Endodermal cell (in vitro differentiated cells): ENCODE data around the gene JMJD1C. TPM values are rescaled to one million over a fixed set of nuclear protein-coding genes. Genes with fewer than 3 reads are reported as not detected.

Experiments
- DNase-seq: peaks from one replicate; pipeline ENCODE4 v3.0.0-alpha.2; 2017
- H3K27ac ChIP-seq: 2 replicates; pipeline ENCODE4 v1.5.1; 2013; ENCODE audit warnings: mild to moderate bottlenecking, low read depth, low read length, moderate library complexity
- H3K27me3 ChIP-seq: 2 replicates; pipeline ENCODE4 v1.6.1; 2013; ENCODE audit warnings: mild to moderate bottlenecking, low read length, moderate library complexity; ENCODE audit not compliant: insufficient read depth, control insufficient read depth, poor library complexity, severe bottlenecking
- H3K36me3 ChIP-seq: 2 replicates; pipeline ENCODE4 v1.7.0; 2013; ENCODE audit warnings: mild to moderate bottlenecking, low read length, moderate library complexity; ENCODE audit not compliant: control insufficient read depth, insufficient read depth
- H3K4me1 ChIP-seq: one replicate; pipeline ENCODE4 v1.7.0; 2013; ENCODE audit warnings: low read length; ENCODE audit not compliant: control insufficient read depth, insufficient read depth
- H3K4me3 ChIP-seq: 2 replicates; pipeline ENCODE4 v1.5.1; 2013; ENCODE audit warnings: mild to moderate bottlenecking, low read length, moderate library complexity
- H3K9ac ChIP-seq: 2 replicates; pipeline ENCODE4 v1.6.1; 2013; ENCODE audit warnings: mild to moderate bottlenecking, low read length, moderate library complexity; ENCODE audit not compliant: poor library complexity, severe bottlenecking; ENCODE audit errors: extremely low read depth
- H3K9me3 ChIP-seq: 2 replicates; pipeline ENCODE4 v1.6.1; 2013; ENCODE audit warnings: mild to moderate bottlenecking, low read length, moderate library complexity; ENCODE audit not compliant: control insufficient read depth
- H3K27ac Mint-ChIP-seq: 2 replicates; pipeline ENCODE4 v1.8.0; 2020; ENCODE audit warnings: mixed read lengths
- H3K27me3 Mint-ChIP-seq: 2 replicates; pipeline ENCODE4 v1.8.0; 2021; ENCODE audit warnings: mild to moderate bottlenecking, mixed read lengths; ENCODE audit not compliant: insufficient read depth
- H3K36me3 Mint-ChIP-seq: 2 replicates; pipeline ENCODE4 v1.8.0; 2020; ENCODE audit warnings: low read depth, mixed read lengths
- H3K4me1 Mint-ChIP-seq: 2 replicates; pipeline ENCODE4 v1.8.0; 2020; ENCODE audit warnings: mixed read lengths
- H3K4me3 Mint-ChIP-seq: 2 replicates; pipeline ENCODE4 v1.8.0; 2020; ENCODE audit warnings: mild to moderate bottlenecking, moderate library complexity, mixed read lengths
- H3K9me3 Mint-ChIP-seq: 2 replicates; pipeline ENCODE4 v1.8.0; 2020; ENCODE audit warnings: mild to moderate bottlenecking, mixed read lengths
- WGBS, 2 experiments: methylation state at CpG; one replicate each; pipeline versions ENCODE4 v1.1.5 to v1.1.7; 2013; ENCODE audit warnings: missing lambda C conversion rate in 2 of 2, mixed read lengths in 1 of 2; ENCODE audit not compliant: insufficient coverage in 1 of 2, insufficient read length in 1 of 2; 5-methylcytosine and 5-hydroxymethylcytosine counted together
- total RNA-seq, 2 donors: library from RNA; stranded (reverse); fragmentation: NEBNext Ultra II Directional in 1 of 2; extraction: Animal tissue kit (Norgen Biotek cat#: 25700) in 1 of 2; gene quantifications; 2 replicates in 1 of 2; 3 replicates in 1 of 2; pipeline ENCODE4 v1.2.1, GENCODE V29; 2021
- TF ChIP-seq, protein P1 (sequence below): fragments of 200-600 bp; sonication (generic); conservative IDR thresholded peaks from 2 replicates; pipeline ENCODE4 v1.5.0; 2021; ENCODE audit warnings: antibody characterized with exemption, mild to moderate bottlenecking

Gene JMJD1C
- total RNA-seq, 2 donors from 2014 or later = 91.3 to 114 TPM

DNA sequence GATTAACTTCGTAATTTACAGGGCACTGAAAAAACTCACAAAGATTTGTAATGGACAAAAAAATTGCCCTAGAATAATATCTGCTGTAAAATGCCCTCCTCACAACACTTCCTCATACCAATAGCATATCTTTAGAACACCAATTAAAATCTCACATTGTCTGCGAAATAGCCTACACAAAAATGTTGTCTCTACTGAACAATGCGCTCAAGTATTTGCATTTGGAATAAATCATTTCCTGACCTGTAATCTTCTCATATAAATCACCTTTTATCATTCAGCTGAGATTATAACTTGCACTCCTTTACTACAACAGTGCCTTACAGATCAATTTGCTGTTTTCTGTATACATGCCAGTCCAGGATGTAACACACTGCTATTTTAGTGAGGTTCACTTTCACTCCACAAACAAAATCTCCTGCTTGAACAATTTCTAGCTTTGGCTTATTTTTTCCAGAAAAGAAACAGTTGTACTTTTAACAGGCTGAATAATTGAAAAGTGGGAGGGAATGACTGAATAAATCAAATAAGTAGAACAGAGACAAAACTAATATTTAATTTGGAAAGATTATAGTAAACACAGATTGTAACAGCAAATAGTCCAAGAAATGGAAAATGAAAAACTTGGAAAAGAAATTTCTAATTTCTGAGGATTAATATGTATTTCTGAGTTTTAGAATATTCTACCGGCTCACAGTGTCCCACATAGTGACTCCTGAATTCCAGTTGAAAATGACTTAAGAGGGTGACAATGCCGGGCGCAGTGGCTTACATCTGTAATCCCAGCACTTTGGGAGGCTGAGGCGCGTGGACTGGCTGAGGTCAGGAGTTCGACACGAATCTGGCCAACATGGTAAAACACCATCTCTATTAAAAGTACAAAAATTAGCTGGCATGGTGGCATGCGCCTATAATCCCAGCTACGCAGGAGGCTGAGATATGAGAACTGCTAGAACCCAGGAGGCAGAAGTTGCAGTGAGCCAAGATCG is 30.6 kb downstream of the JMJD1C start:
- Histone ChIP-seq H3K9ac (no peak overlapping the region), H3K27me3 (no peaks in the 10 kb centered on the region), H3K36me3 (peaks cover 15% of the 10 kb centered on the region), H3K9me3 (no peaks in the 10 kb centered on the region), H3K27ac (no peak overlapping the region), H3K4me1 (peaks cover 16% of the 10 kb centered on the region), H3K4me3 (peak overlapping the region; percentile 10)
- Mint-ChIP-seq H3K27ac (peak overlapping the region; percentile 75), H3K27me3 (no peaks in the 10 kb centered on the region), H3K4me1 (peaks cover 32% of the 10 kb centered on the region), H3K36me3 (peaks cover 9% of the 10 kb centered on the region), H3K4me3 (no peak overlapping the region), H3K9me3 (no peaks in the 10 kb centered on the region)
- 93 to 94% methylated on average over 8 to 13 of the region's 13 CpGs for WGBS, 2 experiments
- TF ChIP-seq, protein P1, sequence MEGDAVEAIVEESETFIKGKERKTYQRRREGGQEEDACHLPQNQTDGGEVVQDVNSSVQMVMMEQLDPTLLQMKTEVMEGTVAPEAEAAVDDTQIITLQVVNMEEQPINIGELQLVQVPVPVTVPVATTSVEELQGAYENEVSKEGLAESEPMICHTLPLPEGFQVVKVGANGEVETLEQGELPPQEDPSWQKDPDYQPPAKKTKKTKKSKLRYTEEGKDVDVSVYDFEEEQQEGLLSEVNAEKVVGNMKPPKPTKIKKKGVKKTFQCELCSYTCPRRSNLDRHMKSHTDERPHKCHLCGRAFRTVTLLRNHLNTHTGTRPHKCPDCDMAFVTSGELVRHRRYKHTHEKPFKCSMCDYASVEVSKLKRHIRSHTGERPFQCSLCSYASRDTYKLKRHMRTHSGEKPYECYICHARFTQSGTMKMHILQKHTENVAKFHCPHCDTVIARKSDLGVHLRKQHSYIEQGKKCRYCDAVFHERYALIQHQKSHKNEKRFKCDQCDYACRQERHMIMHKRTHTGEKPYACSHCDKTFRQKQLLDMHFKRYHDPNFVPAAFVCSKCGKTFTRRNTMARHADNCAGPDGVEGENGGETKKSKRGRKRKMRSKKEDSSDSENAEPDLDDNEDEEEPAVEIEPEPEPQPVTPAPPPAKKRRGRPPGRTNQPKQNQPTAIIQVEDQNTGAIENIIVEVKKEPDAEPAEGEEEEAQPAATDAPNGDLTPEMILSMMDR = no peak
- no peak for DNase-seq

DNA sequence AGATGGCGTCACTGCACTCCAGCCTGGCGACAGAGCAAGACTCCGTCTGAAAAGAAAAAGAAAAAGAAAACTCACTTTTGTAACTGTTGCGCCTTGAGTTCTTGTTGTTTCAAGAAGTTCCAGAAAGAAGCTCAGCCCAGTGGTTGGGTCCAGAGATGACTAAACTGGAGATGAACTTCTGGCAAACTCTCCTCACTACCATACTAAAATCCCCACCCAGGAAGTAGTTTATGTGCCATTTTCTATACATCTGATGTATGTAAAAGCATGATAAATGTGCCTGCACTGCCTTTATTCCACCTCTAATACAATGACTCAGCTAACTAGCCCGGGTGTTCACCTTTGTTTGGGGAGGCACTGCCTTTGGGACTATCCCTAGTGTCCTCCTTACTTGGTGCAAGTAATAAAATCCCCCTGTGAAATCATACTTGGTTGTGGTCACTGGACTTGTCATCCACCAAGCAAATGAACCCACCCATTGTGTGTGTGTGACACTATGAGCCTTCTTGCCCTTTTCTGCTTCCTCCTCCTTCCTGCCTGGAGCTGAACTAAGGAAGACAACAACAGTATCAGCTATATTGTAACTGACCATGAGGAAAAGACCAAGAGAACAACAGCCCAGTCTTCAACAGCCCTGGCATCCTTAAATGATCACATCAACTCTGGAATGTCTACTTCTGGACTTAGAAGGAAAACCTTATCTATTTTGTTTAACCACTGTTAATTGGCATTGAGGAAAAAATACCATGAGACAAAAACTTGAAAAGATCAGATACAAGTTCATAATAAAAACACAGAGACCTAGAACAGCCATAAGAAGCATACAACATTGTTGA is 33.6 kb downstream of the JMJD1C start:
- H3K4me3 Mint-ChIP-seq = no peak overlapping the region
- Histone ChIP-seq H3K4me3 (no peak overlapping the region), H3K27me3 (no peaks in the 10 kb centered on the region), H3K9me3 (no peaks in the 10 kb centered on the region), H3K4me1 (peaks cover 17% of the 10 kb centered on the region), H3K36me3 (peaks cover 23% of the 10 kb centered on the region), H3K9ac (no peak overlapping the region), H3K27ac (no peak overlapping the region)
- H3K9me3 Mint-ChIP-seq = no peaks in the 10 kb centered on the region
- 96 to 100% methylated on average over 3 to 5 of the region's 5 CpGs for WGBS, 2 experiments
- H3K36me3 Mint-ChIP-seq = peaks cover 14% of the 10 kb centered on the region
- DNase-seq = no peak
- H3K27me3 Mint-ChIP-seq = no peaks in the 10 kb centered on the region
- peaks cover 51% of the 10 kb centered on the region for H3K4me1 Mint-ChIP-seq
- TF ChIP-seq, protein P1 = no peak
- peak overlapping the region; percentile 2 for H3K27ac Mint-ChIP-seq

DNA sequence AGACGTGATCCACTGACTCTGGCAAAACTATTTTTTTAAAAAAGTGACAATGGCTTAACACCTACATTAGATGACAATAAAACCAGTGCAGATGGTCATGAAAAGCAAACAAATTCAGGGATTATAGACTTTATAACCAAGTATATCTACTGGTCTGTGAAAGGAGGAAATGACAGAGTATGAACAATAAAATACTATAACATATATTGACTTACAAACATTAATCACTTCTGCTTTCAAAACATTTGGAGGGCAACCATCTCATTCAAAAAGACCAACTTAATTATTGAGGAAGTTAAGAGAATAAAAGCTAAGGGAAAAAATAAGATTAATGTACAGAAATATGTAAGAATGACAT is 34.8 kb downstream of the JMJD1C start:
- 83 to 85% methylated on average over 1 of the region's 1 CpG for WGBS, 2 experiments
- H3K4me1 ChIP-seq = peaks cover 13% of the 10 kb centered on the region
- H3K27ac ChIP-seq = no peak overlapping the region
- H3K4me3 Mint-ChIP-seq = no peak overlapping the region
- H3K36me3 Mint-ChIP-seq = peaks cover 14% of the 10 kb centered on the region
- peak overlapping the region; percentile 45 for H3K27ac Mint-ChIP-seq
- H3K27me3 Mint-ChIP-seq = no peaks in the 10 kb centered on the region
- H3K4me1 Mint-ChIP-seq = peaks cover 51% of the 10 kb centered on the region
- no peaks in the 10 kb centered on the region for H3K27me3 ChIP-seq
- H3K9me3 Mint-ChIP-seq = no peaks in the 10 kb centered on the region
- TF ChIP-seq, protein P1 = no peak
- no peak overlapping the region for H3K9ac ChIP-seq
- H3K4me3 ChIP-seq = no peak overlapping the region
- H3K9me3 ChIP-seq = no peaks in the 10 kb centered on the region
- peaks cover 23% of the 10 kb centered on the region for H3K36me3 ChIP-seq
- DNase-seq = no peak
